Stomach (tissue), 4 donors: ENCODE data around the gene BBX.

Source experiments
- EP300 ChIP-seq: sonication (generic); formaldehyde crosslinking; IDR thresholded peaks from one replicate; pipeline ENCODE4 v1.6.1; 2017; ENCODE audit warnings: antibody characterized with exemption
- POLR2A ChIP-seq, 4 donors: fragments of 450-650 bp; IDR thresholded peaks; one replicate each; pipeline ENCODE4 v1.6.1; 2016; ENCODE audit warnings: antibody characterized with exemption in 4 of 4, control low read depth in 2 of 4, mild to moderate bottlenecking in 1 of 4, moderate library complexity in 1 of 4
- POLR2AphosphoS5 ChIP-seq, 3 donors: sonication (generic); formaldehyde crosslinking; IDR thresholded peaks; one replicate each; pipeline ENCODE4 v1.6.1; 2016; ENCODE audit warnings: antibody characterized with exemption in 3 of 3
- TF ChIP-seq, protein P1 (sequence below), 7 experiments: fragments of 450-650 bp in 4 of 7; fragments of 200-600 bp in 3 of 7; sonication (generic) in 3 of 7; IDR thresholded peaks; one replicate each; pipeline ENCODE4 v1.5.1; 2016 to 2019; ENCODE audit warnings: antibody characterized with exemption in 7 of 7, control low read depth in 2 of 7, mild to moderate bottlenecking in 1 of 7

- TF ChIP-seq, protein P1, sequence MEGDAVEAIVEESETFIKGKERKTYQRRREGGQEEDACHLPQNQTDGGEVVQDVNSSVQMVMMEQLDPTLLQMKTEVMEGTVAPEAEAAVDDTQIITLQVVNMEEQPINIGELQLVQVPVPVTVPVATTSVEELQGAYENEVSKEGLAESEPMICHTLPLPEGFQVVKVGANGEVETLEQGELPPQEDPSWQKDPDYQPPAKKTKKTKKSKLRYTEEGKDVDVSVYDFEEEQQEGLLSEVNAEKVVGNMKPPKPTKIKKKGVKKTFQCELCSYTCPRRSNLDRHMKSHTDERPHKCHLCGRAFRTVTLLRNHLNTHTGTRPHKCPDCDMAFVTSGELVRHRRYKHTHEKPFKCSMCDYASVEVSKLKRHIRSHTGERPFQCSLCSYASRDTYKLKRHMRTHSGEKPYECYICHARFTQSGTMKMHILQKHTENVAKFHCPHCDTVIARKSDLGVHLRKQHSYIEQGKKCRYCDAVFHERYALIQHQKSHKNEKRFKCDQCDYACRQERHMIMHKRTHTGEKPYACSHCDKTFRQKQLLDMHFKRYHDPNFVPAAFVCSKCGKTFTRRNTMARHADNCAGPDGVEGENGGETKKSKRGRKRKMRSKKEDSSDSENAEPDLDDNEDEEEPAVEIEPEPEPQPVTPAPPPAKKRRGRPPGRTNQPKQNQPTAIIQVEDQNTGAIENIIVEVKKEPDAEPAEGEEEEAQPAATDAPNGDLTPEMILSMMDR (IDR thresholded peaks at IDR 0.05): no peak
- no peak for TF ChIP-seq POLR2AphosphoS5 (IDR thresholded peaks at IDR 0.05)
- TF ChIP-seq POLR2A (IDR thresholded peaks at IDR 0.05): no peak
- no peak for TF ChIP-seq EP300
These were observed 1.6 kb downstream of the BBX start for GRCh38 chr3:107524326-107524840.
